ENCODE data around the gene CTSC.

CTSC gene

GRCh38 chr11:88282747-88283515, 54.6 kb downstream of the CTSC start:
- H3K27ac ChIP-seq (ENCODE audit: low read depth, low read length), result no peak overlapping the region
- H3K36me3 ChIP-seq (ENCODE audit: control insufficient read depth, insufficient read depth, low read length), result peaks cover 17% of the 10 kb centered on the region
- H3K9me3 ChIP-seq (ENCODE audit: control insufficient read depth, insufficient read depth, low read depth, low read length), result no peaks in the 10 kb centered on the region
- H3K4me3 ChIP-seq (ENCODE audit: low read depth, low read length), result no peak overlapping the region
- H3K9ac ChIP-seq (ENCODE audit: low read length), result no peak overlapping the region
- H3K4me1 ChIP-seq (ENCODE audit: control insufficient read depth, insufficient read depth, low read length), result no peaks in the 10 kb centered on the region
- no peaks in the 10 kb centered on the region for H3K27me3 ChIP-seq (ENCODE audit: control insufficient read depth, insufficient read depth, low read length)

DNA sequence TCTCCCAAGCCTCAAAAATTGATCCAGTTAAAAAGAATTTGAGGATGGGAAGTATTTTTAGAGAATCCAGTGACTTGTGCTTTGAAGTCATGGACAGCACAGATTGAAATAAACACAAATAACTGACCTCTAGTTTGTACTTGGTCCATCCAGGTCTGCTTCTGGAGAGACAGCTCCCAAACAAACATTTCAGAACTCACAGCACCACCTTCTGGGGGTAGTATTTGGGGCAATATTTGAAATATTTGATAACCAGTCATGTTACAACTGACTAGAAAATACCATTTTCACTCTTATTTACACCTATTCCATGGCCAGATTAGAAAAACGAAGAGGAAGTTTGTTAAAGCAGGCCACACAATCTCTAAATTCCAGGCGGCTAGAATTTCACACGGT, 56.2 kb downstream of the CTSC start:
- no peak overlapping the region for H3K4me3 ChIP-seq (ENCODE audit: low read depth, low read length)
- no peaks in the 10 kb centered on the region for H3K9me3 ChIP-seq (ENCODE audit: control insufficient read depth, insufficient read depth, low read depth, low read length)
- no peaks in the 10 kb centered on the region for H3K4me1 ChIP-seq (ENCODE audit: control insufficient read depth, insufficient read depth, low read length)
- H3K36me3 ChIP-seq (ENCODE audit: control insufficient read depth, insufficient read depth, low read length), result peaks cover 12% of the 10 kb centered on the region; the same call in 1 of the 2 replicates
- no peaks in the 10 kb centered on the region for H3K27me3 ChIP-seq (ENCODE audit: control insufficient read depth, insufficient read depth, low read length)
- H3K27ac ChIP-seq (ENCODE audit: low read depth, low read length), result no peak overlapping the region
- no peak overlapping the region for H3K9ac ChIP-seq (ENCODE audit: low read length)

- H3K27me3 ChIP-seq (ENCODE audit: control insufficient read depth, insufficient read depth, low read length), result no peaks in the 10 kb centered on the region
- H3K36me3 ChIP-seq (ENCODE audit: control insufficient read depth, insufficient read depth, low read length), result peaks cover 10% of the 10 kb centered on the region; the same call in 1 of the 2 replicates
These were observed 56.7 kb downstream of the CTSC start for GRCh38 chr11:88280673-88281316.

GRCh38 chr11:88277349-88277915, 60.1 kb downstream of the CTSC start:
- H3K9me3 ChIP-seq (ENCODE audit: control insufficient read depth, insufficient read depth, low read depth, low read length), result no peaks in the 10 kb centered on the region
- H3K4me3 ChIP-seq (ENCODE audit: low read depth, low read length), result no peak overlapping the region
- no peaks in the 10 kb centered on the region for H3K27me3 ChIP-seq (ENCODE audit: control insufficient read depth, insufficient read depth, low read length)
- no peak overlapping the region for H3K9ac ChIP-seq (ENCODE audit: low read length)
- H3K27ac ChIP-seq (ENCODE audit: low read depth, low read length), result no peak overlapping the region
- H3K36me3 ChIP-seq (ENCODE audit: control insufficient read depth, insufficient read depth, low read length), result peaks cover under 1% of the 10 kb centered on the region; the same call in 1 of the 2 replicates
- no peaks in the 10 kb centered on the region for H3K4me1 ChIP-seq (ENCODE audit: control insufficient read depth, insufficient read depth, low read length)

More at GRCh38 chr11:88280673-88281316, 56.7 kb downstream of the CTSC start:
- H3K4me1 ChIP-seq (ENCODE audit: control insufficient read depth, insufficient read depth, low read length), result no peaks in the 10 kb centered on the region
- no peak overlapping the region for H3K27ac ChIP-seq (ENCODE audit: low read depth, low read length)
- no peaks in the 10 kb centered on the region for H3K9me3 ChIP-seq (ENCODE audit: control insufficient read depth, insufficient read depth, low read depth, low read length)
- H3K4me3 ChIP-seq (ENCODE audit: low read depth, low read length), result no peak overlapping the region
- H3K9ac ChIP-seq (ENCODE audit: low read length), result no peak overlapping the region

GRCh38 chr11:88275636-88276035, 61.9 kb downstream of the CTSC start:
- Histone ChIP-seq H3K27me3 (ENCODE audit: control insufficient read depth, insufficient read depth, low read length) (no peaks in the 10 kb centered on the region), H3K4me1 (ENCODE audit: control insufficient read depth, insufficient read depth, low read length) (no peaks in the 10 kb centered on the region), H3K9me3 (ENCODE audit: control insufficient read depth, insufficient read depth, low read depth, low read length) (no peaks in the 10 kb centered on the region), H3K4me3 (ENCODE audit: low read depth, low read length) (no peak overlapping the region), H3K27ac (ENCODE audit: low read depth, low read length) (no peak overlapping the region), H3K36me3 (ENCODE audit: control insufficient read depth, insufficient read depth, low read length) (no peaks in the 10 kb centered on the region; the same call in 1 of the 2 replicates), H3K9ac (ENCODE audit: low read length) (no peak overlapping the region)

GRCh38 chr11:88266919-88267318, 70.6 kb downstream of the CTSC start:
- H3K4me1 ChIP-seq (ENCODE audit: control insufficient read depth, insufficient read depth, low read length), result no peaks in the 10 kb centered on the region
- H3K36me3 ChIP-seq (ENCODE audit: control insufficient read depth, insufficient read depth, low read length), result peaks cover 39% of the 10 kb centered on the region
- H3K27ac ChIP-seq (ENCODE audit: low read depth, low read length), result no peak overlapping the region
- H3K9ac ChIP-seq (ENCODE audit: low read length), result no peak overlapping the region
- H3K4me3 ChIP-seq (ENCODE audit: low read depth, low read length), result no peak overlapping the region
- peaks cover 15% of the 10 kb centered on the region for H3K9me3 ChIP-seq (ENCODE audit: control insufficient read depth, insufficient read depth, low read depth, low read length)
- H3K27me3 ChIP-seq (ENCODE audit: control insufficient read depth, insufficient read depth, low read length), result no peaks in the 10 kb centered on the region

DNA sequence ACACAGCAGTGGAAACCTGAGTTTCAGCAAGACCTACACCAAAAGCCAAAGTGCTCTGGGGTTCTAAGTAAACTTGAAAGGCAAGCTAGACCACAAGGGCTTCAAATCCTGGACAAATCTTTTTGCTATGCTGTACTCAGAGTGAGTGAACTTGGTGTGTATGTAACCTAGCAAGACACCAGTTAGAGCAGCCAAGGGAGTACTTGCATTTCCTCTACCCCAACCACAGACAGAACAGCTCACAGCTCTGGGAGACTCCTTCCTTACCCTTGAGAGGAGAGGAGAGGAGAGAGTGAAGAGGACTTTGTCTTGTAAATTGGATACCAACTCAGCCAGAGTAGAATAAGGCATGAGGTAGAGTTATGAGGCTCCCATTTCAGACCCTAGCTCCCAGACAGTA, 71.4 kb downstream of the CTSC start:
- Histone ChIP-seq H3K27me3 (ENCODE audit: control insufficient read depth, insufficient read depth, low read length) (no peaks in the 10 kb centered on the region), H3K9me3 (ENCODE audit: control insufficient read depth, insufficient read depth, low read depth, low read length) (peaks cover 21% of the 10 kb centered on the region), H3K9ac (ENCODE audit: low read length) (no peak overlapping the region), H3K27ac (ENCODE audit: low read depth, low read length) (no peak overlapping the region), H3K4me3 (ENCODE audit: low read depth, low read length) (no peak overlapping the region), H3K4me1 (ENCODE audit: control insufficient read depth, insufficient read depth, low read length) (no peaks in the 10 kb centered on the region), H3K36me3 (ENCODE audit: control insufficient read depth, insufficient read depth, low read length) (peaks cover 39% of the 10 kb centered on the region)

- Histone ChIP-seq H3K4me3 (ENCODE audit: low read depth, low read length) (no peak overlapping the region), H3K27me3 (ENCODE audit: control insufficient read depth, insufficient read depth, low read length) (no peaks in the 10 kb centered on the region), H3K36me3 (ENCODE audit: control insufficient read depth, insufficient read depth, low read length) (peaks cover 22% of the 10 kb centered on the region)
These were observed 78.1 kb downstream of the CTSC start for GRCh38 chr11:88259431-88259830.

DNA sequence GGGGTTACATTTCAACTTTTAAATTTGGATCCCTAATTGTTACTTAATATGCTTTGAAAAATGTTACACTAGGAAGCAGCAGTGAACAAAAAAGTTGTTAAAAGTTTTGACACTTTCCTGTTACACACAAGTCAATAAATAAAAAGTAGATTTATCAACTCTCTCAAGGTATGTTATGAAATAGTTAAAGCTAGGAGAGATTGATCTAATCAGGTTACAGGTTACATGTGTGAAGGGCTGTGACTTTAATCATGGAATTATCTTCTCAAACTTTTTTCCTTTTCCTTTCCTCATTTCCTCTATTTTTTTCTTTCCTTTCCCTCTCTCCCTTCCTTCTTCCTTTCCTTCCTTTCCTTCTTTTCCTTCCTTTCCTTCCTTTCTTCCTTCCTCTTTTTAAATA, 85.3 kb downstream of the CTSC start:
- Histone ChIP-seq H3K36me3 (ENCODE audit: control insufficient read depth, insufficient read depth, low read length) (no peaks in the 10 kb centered on the region), H3K27me3 (ENCODE audit: control insufficient read depth, insufficient read depth, low read length) (no peaks in the 10 kb centered on the region), H3K9ac (ENCODE audit: low read length) (no peak overlapping the region), H3K9me3 (ENCODE audit: control insufficient read depth, insufficient read depth, low read depth, low read length) (peaks cover 13% of the 10 kb centered on the region), H3K4me3 (ENCODE audit: low read depth, low read length) (no peak overlapping the region), H3K27ac (ENCODE audit: low read depth, low read length) (no peak overlapping the region), H3K4me1 (ENCODE audit: control insufficient read depth, insufficient read depth, low read length) (no peaks in the 10 kb centered on the region)

More at GRCh38 chr11:88259431-88259830, 78.1 kb downstream of the CTSC start:
- Histone ChIP-seq H3K9ac (ENCODE audit: low read length) (no peak overlapping the region), H3K9me3 (ENCODE audit: control insufficient read depth, insufficient read depth, low read depth, low read length) (peaks cover 61% of the 10 kb centered on the region), H3K27ac (ENCODE audit: low read depth, low read length) (no peak overlapping the region), H3K4me1 (ENCODE audit: control insufficient read depth, insufficient read depth, low read length) (no peaks in the 10 kb centered on the region)

DNA sequence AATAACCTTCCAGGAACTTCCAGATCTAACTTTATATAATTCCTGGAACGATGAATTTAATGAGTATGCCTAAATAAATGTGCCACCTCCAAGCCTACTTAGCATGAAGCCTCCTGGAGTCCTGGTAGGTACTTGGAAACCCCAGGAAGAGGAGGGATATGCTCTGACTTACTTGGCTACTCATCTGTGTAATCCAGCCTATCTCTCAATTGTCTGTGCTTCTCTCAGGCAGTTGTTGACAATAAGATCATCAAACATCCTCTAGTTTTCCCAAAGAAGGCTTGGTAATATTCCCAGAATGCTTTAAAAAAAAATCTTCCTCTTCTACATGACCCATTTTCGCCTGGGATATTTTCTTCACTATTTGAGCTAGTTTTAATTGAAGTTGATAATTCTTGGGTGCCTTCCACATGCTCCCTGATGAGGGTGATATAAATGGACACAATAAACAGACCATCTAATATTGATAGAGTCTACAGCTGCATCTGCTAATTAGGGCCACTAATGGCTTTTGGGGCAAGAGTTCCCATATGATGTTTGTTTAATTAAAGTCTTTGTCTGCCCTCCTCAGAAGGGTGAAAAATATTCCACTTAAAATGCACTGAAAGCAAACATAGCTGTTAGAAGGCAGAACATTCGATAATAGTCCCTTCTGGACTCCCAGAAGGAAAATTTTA, 86.8 kb downstream of the CTSC start:
- Histone ChIP-seq H3K36me3 (ENCODE audit: control insufficient read depth, insufficient read depth, low read length) (no peaks in the 10 kb centered on the region), H3K27me3 (ENCODE audit: control insufficient read depth, insufficient read depth, low read length) (no peaks in the 10 kb centered on the region), H3K9me3 (ENCODE audit: control insufficient read depth, insufficient read depth, low read depth, low read length) (peaks cover 5% of the 10 kb centered on the region), H3K27ac (ENCODE audit: low read depth, low read length) (no peak overlapping the region), H3K4me1 (ENCODE audit: control insufficient read depth, insufficient read depth, low read length) (no peaks in the 10 kb centered on the region), H3K9ac (ENCODE audit: low read length) (no peak overlapping the region), H3K4me3 (ENCODE audit: low read depth, low read length) (no peak overlapping the region)

DNA sequence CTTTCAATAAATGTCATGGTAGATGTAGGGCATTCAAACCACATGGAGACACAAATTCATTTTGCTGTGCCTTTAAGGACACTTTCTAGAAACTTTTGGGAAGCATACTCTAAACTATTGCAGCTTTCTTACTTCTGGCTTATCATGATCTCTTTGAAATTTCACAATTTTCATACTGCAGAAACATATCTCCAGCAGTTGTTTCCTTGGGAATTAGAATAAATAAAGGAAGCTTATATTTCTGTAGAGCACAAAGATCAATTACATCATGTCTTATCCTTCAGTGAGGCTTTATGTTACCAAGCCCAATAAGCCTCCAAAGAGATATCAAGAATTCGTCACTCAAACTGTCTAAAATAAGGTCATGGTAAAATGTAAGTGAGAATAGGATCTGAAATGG, 87.8 kb downstream of the CTSC start:
- Histone ChIP-seq H3K4me1 (ENCODE audit: control insufficient read depth, insufficient read depth, low read length) (no peaks in the 10 kb centered on the region), H3K27me3 (ENCODE audit: control insufficient read depth, insufficient read depth, low read length) (no peaks in the 10 kb centered on the region), H3K9me3 (ENCODE audit: control insufficient read depth, insufficient read depth, low read depth, low read length) (no peaks in the 10 kb centered on the region), H3K4me3 (ENCODE audit: low read depth, low read length) (no peak overlapping the region), H3K9ac (ENCODE audit: low read length) (no peak overlapping the region), H3K27ac (ENCODE audit: low read depth, low read length) (no peak overlapping the region), H3K36me3 (ENCODE audit: control insufficient read depth, insufficient read depth, low read length) (no peaks in the 10 kb centered on the region)

All from HUES6 (cell line).